Sciatic nerve (tissue), 2 donors: ENCODE results near the gene POLR1A. TPM values are rescaled to one million over a fixed set of nuclear protein-coding genes. Genes with fewer than 3 reads are reported as not detected.

ENCODE experiments used
- ATAC-seq: fragments of 200-7000 bp; cut with Tn5 transposase; one replicate; pipeline ENCODE4 v1.9.1; 2020; ENCODE audit warnings: mild to moderate bottlenecking, moderate library complexity
- DNase-seq: peaks from one replicate; pipeline ENCODE4 v3.0.0-alpha.2; 2020; ENCODE audit warnings: low spot score
- intact Hi-C: fragments of 100-400 bp; cut with DNase I; formaldehyde crosslinking; loops from one replicate; pipeline ENCODE4 v1.14.2; 2022
- total RNA-seq: library from RNA; stranded (reverse); fragmentation: NEBNext Ultra II Directional; extraction: Animal tissue kit (Norgen Biotek cat#: 25700); gene quantifications from one replicate; pipeline ENCODE4 v1.2.1, GENCODE V29; 2021
- donor health status: DM: no; HTN: no; CAD: no.
- donor health status: DM: no; HTN: no; CAD: no.

Gene POLR1A
- total RNA-seq, 1 donor from 2014 or later = 24.6 TPM

DNA sequence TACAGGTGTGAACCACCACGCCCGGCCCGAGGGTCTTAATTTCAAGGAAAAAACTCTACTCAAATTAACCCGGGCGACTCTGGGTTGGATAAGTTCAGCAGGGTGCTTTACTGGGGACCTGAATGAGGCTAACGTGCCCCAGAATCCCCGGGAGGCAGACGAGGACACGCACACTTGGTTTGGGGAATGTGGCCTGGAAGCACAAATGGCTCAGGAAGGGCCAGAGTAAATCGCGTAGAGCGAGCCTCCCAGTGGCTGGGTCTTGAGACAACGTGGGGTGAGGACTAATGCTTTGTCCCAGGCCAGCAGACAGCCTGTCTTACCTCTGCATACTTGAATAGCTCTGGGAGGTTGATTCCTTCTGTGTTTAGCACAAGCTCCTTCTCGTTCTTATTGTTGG, 75.8 kb downstream of the POLR1A start:
- ATAC-seq = no peak
- intact Hi-C loops = loop anchor here (10.0 kb wide), 1 partner anchor 115 kb away; no protein-coding TSS in a partner anchor
- DNase-seq = peak; percentile 52

DNA sequence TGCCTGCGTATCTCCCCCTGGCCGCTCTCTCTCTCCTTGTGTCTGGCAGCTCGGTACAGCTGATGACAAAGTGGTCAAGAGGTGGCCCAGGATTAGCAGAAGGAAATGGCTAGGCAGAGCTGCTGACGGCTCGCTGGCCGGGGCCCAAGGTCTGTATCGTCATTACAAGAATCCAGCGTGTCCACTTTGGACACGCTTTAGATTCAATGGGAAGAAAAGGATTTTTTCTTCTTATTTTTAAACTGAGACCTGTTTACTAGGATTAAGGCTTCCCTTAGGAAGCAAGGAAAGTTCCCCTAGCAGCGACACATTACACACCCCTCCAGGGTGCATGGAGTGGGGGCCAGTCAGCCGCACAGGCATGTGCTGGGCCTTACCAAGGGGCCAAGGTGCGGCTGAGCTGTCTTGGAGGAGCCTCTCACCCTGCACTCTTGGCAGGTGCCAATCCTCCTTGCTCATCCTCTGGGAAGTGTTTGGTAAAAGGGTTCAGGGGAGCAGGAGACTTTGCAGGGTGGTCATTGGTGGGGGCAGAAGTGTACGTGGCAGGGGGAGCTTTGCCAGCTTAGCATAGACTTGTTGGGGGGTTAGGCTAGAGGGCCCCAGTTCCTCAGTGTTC, 76.8 kb downstream of the POLR1A start:
- ATAC-seq = peak; percentile 88
- peak; percentile 88 for DNase-seq
- intact Hi-C loops = loop anchor here (10.0 kb wide), 1 partner anchor 114 kb away; no protein-coding TSS in a partner anchor

DNA sequence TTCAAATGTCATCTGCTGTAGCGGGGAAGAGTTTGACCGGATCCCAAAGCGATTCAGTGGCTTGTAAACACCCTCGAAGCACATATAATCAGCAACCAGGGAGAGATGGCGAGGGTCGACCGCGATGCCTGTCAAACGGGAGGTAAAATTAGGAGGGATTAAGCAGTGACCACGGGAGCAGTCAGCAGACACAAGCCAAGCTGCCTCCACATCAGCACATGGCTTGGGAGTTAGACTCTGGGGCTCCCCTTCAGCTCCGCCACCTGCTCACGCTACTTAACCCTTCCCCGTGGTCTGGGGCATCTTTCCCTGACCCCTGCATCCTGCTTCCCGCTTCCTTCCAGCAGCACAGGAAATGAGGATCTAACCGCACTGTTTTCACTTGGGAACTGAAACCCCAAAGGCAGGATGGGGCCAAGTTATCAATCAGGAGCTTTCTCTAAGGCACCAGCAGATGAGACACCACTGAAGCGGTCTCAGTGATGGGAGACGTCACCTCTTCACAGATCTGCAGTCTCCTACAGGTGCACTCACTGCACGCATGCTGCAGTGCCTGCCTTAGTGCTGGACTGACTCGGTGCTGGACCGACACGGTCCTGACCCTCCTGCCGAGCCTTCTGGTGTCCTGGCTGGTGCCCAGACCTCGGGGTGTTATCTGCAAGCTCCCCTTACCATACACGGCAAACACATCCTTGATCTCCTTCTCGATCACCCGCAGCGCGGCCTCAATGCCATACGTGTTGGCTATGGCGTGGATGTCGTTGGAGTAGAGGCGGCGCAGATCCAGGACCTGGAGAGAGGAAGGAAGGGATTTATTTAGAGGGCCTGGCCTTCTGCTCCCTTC, 77.5 kb downstream of the POLR1A start:
- DNase-seq (peak; percentile 57), ATAC-seq (peak; percentile 53)
- intact Hi-C loops = loop anchor here (10.0 kb wide), 1 partner anchor 113 kb away; no protein-coding TSS in a partner anchor

DNA sequence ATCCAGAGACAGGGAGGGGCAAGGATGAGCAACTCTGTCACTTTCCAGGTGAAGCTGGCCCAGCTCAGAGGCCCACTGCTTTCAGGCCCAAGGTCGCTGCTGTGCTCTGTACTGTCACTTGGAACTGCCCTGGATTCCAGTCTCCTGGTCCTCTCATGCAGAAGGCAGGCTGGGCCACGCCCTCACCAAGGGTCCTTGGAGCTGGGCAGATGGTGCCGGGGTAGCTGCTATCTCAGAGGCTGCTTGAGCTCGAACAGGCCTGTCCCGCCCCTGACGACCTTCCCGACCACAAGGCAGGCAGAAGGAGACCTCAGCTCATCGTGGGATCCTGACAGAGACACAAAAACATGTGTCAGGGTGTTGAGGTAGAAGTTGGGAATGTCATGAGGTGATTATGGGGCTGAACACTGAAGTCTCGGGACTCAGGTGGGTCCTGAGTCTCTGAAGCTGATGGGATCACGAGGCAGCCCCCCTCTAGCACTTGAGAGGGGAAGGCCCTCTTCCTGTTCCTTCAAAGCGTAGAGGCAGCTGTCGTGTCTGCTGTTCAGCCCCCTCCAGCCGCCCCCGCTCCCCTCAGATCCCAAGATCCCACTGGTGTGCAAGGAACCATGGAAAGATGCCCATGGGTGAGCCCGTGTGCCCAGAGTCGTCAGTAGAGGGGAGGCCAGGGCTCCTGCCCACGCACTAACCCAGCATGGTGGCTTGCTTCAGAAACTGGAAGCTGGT, 78.3 kb downstream of the POLR1A start:
- ATAC-seq (no peak), DNase-seq (peak; percentile 57)
- intact Hi-C loops = loop anchor here (10.0 kb wide), 1 partner anchor 113 kb away; no protein-coding TSS in a partner anchor

DNA sequence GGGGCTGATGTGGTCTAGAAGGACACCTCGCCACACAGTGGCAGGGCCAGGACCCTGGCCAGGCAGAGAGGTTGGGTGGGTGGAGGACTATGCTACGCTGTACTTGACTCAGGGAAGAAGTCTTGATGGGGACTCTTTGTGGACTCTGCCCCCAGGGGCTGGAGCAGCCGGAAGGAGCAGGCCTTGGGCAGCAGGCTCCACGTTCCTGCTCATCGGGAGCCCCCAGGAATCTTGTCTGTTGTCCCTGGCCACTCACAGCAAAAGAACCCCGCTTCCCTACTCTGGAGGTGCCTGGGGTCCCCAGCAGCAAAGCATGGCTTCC, 79.0 kb downstream of the POLR1A start:
- intact Hi-C loops = loop anchor here (10.0 kb wide), 1 partner anchor 112 kb away; no protein-coding TSS in a partner anchor

DNA sequence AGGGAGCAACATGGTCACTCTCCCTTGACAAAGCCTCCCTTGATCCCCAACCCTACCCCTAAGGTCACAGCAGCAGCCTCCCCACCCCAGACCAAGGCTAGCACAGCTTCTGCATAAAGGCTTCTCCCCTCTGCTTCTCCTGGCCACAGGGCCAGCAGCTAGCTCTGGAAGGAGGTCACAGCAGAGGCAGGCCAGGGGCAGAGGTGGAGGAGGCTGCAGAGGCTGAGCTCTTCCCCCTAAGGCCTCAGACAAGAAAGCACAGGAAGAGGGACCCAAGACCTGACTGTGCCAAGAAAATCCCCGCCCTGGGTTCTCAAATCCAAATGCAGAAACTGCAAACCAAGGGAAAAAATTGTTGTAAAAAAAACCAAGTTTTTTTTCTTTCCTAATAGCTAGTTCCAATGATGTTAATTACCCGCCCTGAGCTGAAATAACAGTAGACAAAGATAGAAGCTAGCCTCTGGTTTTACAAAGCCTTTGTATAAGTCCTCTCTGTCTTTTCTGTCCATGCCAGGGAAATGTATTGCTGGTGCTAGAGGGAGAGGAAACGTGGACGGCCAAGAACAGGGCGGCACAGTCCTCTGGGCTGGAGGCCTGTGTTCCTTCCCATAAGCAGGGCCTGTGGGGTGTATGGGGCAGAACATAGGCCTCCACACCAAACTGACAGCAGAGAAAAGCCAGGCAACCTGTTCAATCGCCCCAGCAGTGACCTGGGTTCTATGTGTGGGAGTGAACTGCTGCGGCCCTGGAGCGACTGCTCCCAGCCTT, 79.5 kb downstream of the POLR1A start:
- DNase-seq = peak; percentile 45
- no peak for ATAC-seq
- intact Hi-C loops = loop anchor here (10.0 kb wide), 1 partner anchor 111 kb away; no protein-coding TSS in a partner anchor

More for the DNA sequence above, 79.0 kb downstream of the POLR1A start:
- DNase-seq (peak; percentile 52), ATAC-seq (no peak)

DNA sequence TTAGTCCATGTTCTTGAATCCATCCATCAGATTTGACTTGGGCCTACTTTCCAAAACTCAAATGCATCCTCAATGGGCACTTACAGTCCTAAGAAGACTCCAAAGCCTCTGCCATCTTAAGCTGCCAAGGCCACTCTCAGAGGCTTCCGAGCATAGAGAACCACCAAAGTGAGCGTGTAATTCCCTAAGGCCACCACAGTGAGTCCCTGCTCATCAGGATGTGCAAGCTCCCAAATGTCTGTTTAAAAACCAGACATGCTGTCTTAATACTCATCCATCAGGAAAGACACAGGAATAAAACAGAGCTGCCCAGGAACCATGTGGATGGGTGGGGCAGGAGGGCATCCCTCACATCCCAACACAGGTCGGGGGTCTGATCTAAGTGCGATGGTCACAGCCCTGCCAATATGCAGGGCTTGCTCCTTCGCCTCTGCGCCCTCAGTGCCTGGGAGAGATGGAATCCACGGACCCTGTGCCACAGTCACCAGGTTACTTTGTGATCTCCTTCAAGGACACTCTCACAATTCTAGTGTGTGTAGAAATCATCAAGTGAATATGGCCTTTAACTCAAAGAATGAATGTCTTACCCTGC, 80.4 kb downstream of the POLR1A start:
- ATAC-seq (no peak), DNase-seq (peak; percentile 28)
- intact Hi-C loops = loop anchor here (10.0 kb wide), 1 partner anchor 111 kb away; no protein-coding TSS in a partner anchor

DNA sequence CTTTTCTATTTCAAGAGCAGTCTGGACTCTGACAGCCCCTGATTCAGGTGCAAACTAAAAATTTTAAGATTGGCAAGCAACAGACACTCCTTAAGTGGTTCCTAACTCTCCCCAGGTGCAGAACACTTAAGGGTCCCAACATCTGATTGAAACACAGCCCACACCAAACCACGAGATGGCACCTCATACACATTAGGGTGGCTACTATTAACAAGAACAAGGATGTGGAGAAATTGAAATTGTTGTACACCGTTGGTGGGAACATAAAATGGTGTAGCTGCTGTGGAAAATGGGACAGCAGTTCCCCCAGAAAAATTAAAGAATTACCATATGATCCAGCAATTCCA, 82.3 kb downstream of the POLR1A start:
- ATAC-seq (no peak), DNase-seq (no peak)
- intact Hi-C loops = loop anchor here (10.0 kb wide), 1 partner anchor 109 kb away; no protein-coding TSS in a partner anchor

DNA sequence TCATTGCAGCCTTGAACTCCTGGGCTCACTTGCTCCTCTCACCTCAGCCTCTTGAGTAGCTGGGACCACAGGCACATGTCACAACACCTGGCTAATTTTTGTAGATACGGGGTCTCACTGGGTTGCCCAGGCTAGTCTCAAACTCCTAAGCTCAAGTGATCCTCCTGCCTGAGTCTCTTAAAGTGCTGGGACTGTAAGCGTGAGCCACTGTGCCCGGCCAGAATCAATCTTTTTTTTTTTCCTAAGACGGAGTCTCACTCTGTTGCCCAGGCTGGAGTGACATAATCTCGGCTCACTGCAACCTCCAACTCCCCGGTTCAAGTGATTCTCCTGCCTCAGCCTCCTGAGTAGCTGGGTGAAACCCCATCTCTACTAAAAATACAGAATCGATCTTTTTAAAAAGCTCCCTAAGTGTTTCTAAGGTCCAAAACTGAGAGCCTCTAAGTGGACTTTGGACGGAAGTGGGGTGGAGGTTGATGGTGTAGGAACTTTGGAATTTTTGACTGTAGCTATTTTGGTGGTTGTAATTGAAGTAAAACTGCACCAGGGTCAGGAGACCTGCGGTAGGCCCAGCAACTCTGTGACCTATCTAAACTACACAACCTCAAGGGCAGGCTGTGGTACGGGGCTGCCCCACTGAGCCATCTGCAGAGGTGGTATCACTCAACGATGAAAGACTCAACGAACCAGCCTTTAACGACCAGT, 82.9 kb downstream of the POLR1A start:
- DNase-seq = peak; percentile 18
- intact Hi-C loops = loop anchor here (10.0 kb wide), 1 partner anchor 108 kb away; no protein-coding TSS in a partner anchor
- ATAC-seq = no peak

DNA sequence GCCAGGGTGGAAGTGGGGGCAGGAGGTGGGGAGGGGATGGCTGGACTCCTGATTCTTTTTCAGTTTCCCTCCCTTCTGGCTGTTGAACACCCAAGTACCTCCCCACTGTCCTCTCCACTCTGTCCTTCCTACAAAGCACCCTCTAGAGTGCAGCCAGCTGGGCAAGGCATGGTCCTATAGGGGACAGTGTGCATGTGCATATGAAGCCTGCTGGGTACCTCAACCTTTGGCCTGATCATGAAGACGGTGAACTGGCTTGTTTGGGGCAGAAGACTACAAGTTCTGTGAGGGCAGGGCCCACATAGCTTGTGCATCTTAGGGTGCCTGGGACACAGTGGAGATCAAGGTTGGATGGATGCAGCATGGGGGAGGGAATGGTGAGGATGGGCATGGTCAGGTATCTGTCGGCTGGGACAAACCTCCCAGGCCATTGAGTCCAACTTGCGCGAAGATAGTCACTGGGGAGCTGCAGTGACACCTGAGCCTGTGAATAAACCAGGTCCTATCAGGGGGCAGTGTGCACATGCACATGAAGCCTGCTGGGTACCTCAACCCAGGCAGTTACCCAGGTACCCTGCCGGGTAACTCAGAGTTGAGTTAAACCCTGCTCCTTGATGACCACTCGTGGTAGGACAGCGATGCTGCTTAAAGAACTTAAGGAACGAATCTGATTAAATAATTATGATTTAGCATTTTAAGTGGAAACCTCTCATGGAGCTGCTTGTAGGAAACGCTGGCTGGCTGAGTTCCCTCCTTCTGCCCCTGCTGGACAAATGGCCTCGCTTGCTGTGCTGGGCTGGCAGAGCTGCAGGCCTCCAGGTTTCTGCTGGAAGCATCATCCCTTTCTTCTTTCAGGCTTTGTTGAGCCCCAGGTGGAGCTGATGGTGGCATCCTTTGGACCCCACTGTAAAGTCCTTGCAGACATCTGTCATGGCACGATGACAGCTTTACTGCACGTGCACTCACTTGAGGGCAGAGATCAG, 84.0 kb downstream of the POLR1A start:
- intact Hi-C loops = loop anchor here (10.0 kb wide), 1 partner anchor 107 kb away; no protein-coding TSS in a partner anchor
- DNase-seq (peak; percentile 49), ATAC-seq (peak; percentile 2)

DNA sequence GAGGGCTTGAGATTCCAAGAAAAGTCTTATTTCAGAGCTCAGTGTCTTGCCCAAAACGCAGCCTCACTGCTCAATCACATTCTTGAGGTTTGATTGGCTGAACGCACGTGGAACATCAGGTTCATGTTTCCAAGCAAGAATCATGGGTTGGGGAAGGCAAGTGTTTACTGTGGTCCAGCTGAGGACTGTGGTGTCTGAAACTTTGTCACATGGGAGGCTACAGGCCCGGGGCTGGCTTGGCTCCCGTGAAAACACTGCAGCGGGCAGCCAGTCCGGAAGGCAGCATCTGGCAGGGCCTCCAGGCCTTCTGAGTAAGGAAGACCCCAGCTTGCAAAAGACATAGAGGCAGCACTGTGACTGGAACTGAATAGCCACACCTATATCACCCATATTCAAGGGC, 84.7 kb downstream of the POLR1A start:
- ATAC-seq = peak; percentile 89
- intact Hi-C loops = loop anchor here (10.0 kb wide), 1 partner anchor 106 kb away; no protein-coding TSS in a partner anchor
- peak; percentile 71 for DNase-seq

DNA sequence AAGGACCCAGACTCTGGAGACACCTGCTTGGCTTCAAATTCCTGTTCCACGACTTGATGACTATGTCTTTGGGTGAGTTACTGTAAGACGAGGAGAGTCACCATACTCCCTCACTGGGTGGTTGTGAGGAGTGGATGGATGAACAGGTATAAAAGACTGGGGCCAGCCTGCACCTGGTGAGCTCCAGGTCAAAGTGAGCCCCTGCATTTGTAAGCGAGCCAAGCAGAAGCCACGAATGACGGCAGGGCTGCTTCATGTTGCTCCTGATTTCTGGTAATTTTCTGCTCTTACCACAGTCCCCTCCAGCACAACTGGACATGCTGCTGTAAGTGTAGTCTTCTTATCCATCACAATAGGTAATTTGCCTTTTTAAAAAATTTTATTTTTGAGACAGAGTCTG, 86.6 kb downstream of the POLR1A start:
- intact Hi-C loops = no loop called here
- DNase-seq (peak; percentile 33), ATAC-seq (no peak)

DNA sequence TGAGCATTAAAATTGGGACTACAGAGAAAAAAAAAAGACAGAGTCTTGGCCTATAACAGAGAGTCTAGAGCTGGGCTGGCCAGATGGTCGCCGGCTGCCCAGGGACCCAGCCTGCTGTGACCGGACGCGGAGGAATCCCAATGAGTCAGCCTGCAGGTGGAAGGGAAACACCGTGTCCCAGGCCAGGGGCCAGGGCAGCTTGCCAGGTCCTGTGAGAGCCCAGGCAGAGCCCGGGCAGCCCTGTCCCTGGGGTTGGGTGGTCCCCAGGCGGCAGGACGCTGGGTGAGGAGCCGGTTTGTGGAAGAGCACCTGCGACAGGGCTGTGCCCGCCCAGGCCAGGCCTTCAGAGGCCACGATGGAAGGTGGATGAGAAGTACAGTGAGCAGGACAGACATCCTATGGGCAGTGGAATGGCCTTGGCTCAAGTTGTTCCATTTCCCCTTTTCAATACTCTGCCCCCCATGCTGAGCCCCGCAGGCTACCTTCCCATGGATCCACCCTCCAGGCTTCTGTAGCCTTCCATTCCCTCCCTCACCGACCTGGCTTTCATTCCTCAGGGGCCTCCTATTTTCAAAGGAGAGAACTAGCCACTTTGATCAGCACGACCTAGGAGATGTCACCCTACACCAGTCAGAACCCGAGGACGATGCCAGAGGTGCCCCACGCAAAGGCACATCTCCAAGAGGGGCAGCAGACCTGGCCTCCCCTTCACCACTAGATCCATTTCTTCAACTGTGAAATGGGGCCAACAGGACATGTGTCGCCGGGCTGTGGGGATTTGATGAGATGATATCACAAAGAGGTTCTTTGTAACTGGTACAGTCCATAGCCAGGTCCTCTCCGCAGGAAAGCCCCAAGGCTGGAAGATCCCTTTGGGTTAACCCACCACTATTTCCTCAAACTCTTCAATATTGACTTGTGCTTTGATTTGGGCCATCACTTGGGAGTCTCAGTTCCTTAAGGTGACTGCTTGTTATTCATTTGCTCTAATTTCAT, 87.5 kb downstream of the POLR1A start:
- intact Hi-C loops = loop anchor here (1.0 kb wide), 1 partner anchor 198 kb away; no protein-coding TSS in a partner anchor
- ATAC-seq (peak; percentile 21), DNase-seq (peak; percentile 64)

DNA sequence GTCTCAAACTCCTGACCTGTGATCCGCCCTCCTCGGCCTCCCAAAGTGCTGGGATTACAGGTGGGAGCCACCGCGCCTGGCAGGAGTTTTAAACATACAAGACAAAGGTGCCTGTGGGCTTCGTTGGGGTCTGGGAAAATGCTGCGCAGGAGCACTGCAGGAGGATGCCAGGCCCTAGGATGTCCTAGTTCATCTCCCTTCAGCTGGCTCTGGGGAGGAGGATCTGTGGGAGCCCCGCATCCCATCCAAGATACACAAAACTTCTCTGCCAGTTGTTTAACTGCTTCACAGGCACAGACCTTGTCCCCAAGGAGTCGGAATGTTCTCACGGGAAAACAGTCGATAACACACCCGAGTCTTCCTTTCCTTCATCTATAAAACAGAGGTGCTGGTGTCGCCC, 89.1 kb downstream of the POLR1A start:
- intact Hi-C loops = no loop called here
- ATAC-seq (no peak), DNase-seq (peak; percentile 43)

DNA sequence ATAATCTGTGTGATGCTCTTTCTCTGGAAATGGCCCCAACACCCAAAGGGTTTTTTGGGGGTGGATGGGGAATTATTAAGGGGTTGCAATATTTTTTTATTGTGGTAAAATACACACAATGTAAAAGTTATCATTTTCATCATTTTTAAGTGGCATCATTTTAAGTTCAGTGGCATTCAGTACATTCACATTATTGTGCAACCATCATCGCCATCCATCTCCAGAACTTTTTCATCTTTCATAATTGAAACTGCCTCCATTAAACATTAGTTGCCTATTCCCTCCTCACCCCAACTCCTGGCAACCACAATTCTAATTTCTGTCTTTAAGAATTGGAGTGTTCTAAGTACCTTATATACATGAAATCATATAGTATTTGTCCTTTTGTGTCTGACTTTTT, 90.0 kb downstream of the POLR1A start:
- DNase-seq (no peak), ATAC-seq (no peak)
- intact Hi-C loops = no loop called here
